ENCODE results near the gene SRRM2.
A peak's percentile ranks its signal among the peaks of the same experiment; 100 is the strongest.

Gene SRRM2

DNA sequence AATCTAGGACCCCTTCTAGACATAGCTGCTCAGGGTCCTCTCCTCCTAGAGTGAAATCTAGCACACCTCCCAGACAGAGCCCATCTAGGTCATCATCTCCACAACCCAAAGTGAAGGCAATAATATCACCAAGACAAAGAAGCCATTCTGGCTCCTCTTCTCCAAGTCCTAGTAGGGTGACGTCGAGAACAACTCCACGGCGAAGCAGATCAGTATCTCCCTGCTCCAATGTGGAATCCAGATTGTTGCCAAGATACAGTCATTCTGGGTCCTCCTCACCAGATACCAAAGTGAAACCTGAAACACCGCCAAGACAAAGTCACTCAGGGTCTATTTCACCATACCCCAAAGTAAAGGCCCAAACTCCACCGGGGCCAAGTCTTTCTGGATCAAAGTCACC lies 10.7 kb downstream of the SRRM2 start:
- no peak for DNase-seq

DNA sequence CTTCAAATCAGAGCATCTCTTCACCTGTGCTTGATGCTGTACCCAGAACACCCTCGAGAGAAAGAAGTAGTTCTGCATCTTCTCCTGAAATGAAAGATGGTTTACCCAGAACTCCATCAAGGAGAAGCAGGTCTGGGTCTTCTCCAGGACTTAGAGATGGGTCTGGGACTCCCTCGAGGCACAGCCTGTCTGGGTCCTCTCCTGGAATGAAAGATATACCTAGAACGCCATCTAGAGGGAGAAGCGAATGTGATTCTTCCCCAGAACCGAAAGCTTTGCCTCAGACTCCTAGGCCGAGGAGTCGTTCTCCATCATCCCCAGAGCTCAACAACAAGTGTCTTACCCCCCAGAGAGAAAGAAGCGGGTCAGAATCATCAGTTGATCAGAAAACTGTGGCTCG lies 12.3 kb downstream of the SRRM2 start:
- DNase-seq: no peak

GRCh38 chr16:2765462-2766404 lies 13.3 kb downstream of the SRRM2 start:
- no peak for DNase-seq

GRCh38 chr16:2766430-2767139 lies 14.1 kb downstream of the SRRM2 start:
- DNase-seq: no peak

DNA sequence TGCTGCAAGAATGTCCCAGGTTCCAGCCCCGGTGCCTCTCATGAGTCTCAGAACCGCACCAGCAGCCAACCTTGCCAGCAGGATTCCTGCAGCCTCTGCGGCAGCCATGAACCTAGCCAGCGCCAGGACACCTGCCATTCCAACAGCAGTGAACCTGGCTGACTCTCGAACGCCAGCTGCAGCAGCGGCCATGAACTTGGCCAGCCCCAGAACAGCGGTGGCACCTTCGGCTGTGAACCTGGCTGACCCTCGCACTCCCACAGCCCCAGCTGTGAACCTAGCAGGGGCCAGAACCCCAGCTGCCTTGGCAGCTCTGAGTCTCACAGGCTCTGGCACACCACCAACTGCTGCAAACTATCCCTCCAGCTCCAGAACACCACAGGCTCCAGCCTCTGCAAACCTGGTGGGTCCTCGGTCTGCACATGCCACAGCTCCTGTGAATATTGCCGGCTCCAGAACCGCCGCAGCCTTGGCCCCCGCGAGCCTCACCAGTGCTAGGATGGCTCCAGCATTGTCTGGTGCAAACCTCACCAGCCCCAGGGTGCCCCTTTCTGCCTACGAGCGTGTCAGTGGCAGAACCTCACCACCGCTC lies 14.8 kb downstream of the SRRM2 start:
- no peak for DNase-seq

- DNase-seq: no peak
Measured at GRCh38 chr16:2767891-2768290, 15.5 kb downstream of the SRRM2 start.

- DNase-seq: no peak
Measured at GRCh38 chr16:2768403-2769089, 16.1 kb downstream of the SRRM2 start.

GRCh38 chr16:2769100-2769529 lies 16.7 kb downstream of the SRRM2 start:
- no peak for DNase-seq

DNA sequence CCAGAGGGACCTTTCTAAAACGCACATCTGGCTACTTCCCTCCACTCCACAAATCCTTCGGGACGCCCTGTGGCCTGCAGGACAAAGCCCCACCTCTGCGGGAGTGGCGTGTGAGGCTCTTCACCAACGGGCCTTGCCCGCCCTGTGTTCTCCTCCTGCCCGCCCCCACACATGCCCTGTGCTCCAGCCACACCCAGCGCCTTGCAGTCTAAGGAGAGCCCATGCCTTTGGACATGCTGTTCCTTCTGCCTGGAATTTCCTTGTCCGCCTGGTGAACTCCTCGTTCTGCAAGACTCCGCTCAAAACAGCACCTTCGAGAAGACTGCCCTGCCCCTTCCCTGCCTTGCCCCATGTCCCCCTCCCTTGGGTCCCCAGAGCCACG lies 17.2 kb downstream of the SRRM2 start:
- DNase-seq: no peak

- no peak for DNase-seq
Measured at GRCh38 chr16:2770057-2770951, 17.9 kb downstream of the SRRM2 start.

DNA sequence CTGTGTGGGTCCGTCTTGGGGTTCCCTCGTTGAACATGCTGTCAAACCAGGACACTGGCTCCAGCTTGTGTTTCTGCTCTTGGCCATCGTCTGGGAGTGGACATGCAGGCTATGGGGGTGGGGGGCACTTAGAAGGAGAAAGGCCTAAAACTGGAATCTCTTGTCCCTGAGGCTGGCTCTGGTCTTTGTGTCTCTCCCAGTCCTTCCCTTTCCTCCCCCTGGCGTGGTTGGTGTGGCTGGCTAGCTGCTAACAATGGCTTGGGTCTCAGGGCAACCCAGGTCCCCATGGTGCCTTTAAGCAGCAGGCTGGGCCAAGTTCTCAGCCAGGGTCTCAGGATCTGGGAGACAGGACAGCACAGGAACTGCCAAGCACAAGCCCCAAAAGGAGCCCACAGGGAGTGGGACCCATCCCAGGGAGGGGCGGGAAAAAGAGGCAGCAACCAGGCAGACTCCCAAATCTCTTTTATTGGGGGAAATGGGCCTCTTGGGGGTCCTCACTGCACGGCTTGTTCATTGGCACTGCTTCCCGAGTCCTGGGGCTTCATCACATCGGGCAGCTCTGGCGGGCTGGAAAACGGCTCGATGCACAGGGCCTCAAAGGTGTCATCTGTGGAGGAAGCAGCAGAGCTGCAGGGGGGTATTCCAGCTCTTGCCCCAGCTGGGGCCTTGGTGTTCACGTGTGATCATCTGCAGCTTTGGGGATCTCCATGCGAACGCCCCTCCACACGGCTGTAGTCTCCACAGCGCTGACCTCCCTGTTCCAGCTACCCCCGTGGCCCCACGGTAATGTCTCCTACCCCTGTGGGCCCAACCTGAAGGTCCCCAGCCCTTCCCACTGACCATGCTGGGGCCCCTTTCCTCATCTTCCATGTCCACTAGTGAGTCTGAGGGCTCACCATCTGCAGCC lies 19.3 kb downstream of the SRRM2 start:
- DNase-seq: no peak

DNA sequence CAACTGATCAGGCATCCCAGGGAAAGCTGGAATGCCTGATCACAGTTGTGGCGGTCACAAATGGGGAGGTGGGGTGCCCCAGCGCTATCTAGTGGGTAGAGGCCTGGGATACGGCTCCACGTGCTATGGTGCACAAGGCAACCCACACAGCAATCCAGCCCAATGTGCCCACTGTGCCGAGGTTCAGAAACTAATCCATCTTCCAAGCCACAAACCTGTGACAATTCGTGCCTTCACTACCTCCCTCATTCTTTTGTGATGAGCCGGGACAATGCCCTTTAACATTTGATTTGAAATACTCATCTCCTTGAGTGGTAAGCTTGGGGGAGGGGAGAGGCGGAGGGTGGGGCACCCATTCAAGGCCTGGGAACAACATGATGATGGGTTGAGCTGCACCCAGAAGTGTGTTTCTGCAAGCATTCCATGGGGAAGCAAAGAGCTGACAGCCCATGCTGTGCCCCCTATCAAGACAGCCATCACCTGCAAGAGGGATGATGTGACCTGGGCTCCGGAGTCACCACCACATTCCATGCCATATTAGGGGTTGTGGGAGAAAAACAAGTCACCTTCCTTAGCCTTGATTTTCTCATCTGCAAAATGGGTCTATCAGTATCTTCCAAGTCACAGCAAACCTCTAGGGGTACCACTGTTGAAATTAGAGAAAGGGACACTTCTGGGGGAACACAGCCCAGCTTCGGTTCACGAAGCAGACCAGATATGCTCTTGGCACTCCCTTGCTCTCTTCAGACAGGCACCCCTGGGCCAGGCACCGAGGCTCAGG lies 20.9 kb downstream of the SRRM2 start:
- no peak for DNase-seq

DNA sequence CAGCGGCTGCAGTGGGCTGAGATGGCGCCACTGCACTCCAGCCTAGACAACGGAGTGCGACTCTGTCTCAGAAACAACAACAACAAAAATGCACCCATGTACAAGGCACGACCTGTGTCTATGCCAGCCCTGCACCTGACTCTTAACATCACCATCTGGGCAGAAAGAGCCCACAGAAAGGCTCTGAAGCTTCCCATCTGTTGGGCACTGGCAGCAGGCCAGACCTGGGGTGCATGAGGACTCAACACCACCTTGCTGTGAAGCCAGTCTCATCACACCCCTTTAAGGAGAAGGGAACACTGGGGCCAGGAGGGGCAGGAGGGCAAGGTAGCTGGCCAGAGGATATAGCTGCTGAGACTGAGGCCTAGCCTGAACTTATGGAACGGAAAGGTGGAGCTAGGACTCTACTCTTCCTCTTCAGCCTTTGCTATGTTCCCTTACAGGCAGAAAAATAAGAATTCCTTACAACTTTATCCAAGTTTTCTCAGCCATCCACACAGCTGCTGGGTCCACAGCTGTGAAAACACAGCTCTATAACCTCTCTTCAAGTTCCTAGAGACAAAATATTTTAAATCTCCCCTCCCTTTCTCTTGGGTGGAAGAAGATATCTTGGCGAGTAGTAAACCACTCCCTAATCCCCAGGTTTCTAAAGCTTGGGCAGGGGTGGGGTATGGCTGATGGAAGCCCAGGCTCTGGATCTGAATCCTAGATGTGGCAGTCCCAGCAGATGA lies 21.9 kb downstream of the SRRM2 start:
- no peak for DNase-seq

- DNase-seq: peak in 3 of 4 experiments; percentile 44 to 53 (median 48)
Measured at GRCh38 chr16:2775131-2775716, 22.8 kb downstream of the SRRM2 start.

GRCh38 chr16:2775765-2776499 lies 23.5 kb downstream of the SRRM2 start:
- no peak for DNase-seq

- DNase-seq: peak; percentile 38 to 75 (median 54)
Measured at GRCh38 chr16:2776500-2777139, 24.2 kb downstream of the SRRM2 start.

- DNase-seq: peak; percentile 92 to 97 (median 94)
Measured at GRCh38 chr16:2777231-2777902, 24.9 kb downstream of the SRRM2 start, which contains the start of gene ELOB. ELOB (minus strand) TSS chr16:2777280; CDS start chr16:2777239, 41 bp downstream.

All from suppressor macrophage (primary cell).